ENCODE data around the gene BLVRB.

- no peak for TF ChIP-seq POLR2A (IDR thresholded peaks at IDR 0.05; ENCODE audit: borderline replicate concordance, extremely low read depth, insufficient read depth, insufficient read length)
- TF ChIP-seq ZNF274 (IDR thresholded peaks at IDR 0.05; ENCODE audit: low read depth, low read length), result no peak
- no peak for TF ChIP-seq ATF3 (IDR thresholded peaks at IDR 0.05)
- no peak for TF ChIP-seq CTCF (IDR thresholded peaks at IDR 0.05 in 2 of 3, conservative IDR thresholded peaks at IDR 0.05 in 1 of 3; ENCODE audit: borderline replicate concordance in 1 of 3, insufficient read depth in 1 of 3, low read depth in 2 of 3, low read length in 2 of 3)
- no peak for TF ChIP-seq TCF7L2 (IDR thresholded peaks at IDR 0.05; ENCODE audit: borderline replicate concordance, extremely low read depth, insufficient read depth, insufficient read length)
- TF ChIP-seq MAX (IDR thresholded peaks at IDR 0.05), result no peak
- TF ChIP-seq RAD21 (IDR thresholded peaks at IDR 0.05; ENCODE audit: low read depth), result no peak
- TF ChIP-seq REST (IDR thresholded peaks at IDR 0.05; ENCODE audit: low read depth), result no peak
- TF ChIP-seq EZH2phosphoT487 (IDR thresholded peaks at IDR 0.05; ENCODE audit: borderline replicate concordance), result no peak
- no peak for TF ChIP-seq EZH2 (IDR thresholded peaks at IDR 0.05)
- no peak for TF ChIP-seq CEBPB (IDR thresholded peaks at IDR 0.05; ENCODE audit: low read depth)
- TF ChIP-seq POLR2AphosphoS5 (IDR thresholded peaks at IDR 0.05; ENCODE audit: low read depth, low read length), result no peak
- TF ChIP-seq EGR1 (IDR thresholded peaks at IDR 0.05; ENCODE audit: low read depth), result no peak
Measured at GRCh38 chr19:40398417-40399131, 67.0 kb downstream of the BLVRB start.
